NCI-H345 treated with DMSO at 0.1 percent for 48 hours (cell line): ENCODE data around the gene KIAA0319L.

ENCODE experiments used
- DNase-seq: peaks from one replicate; lab custom pipeline; 2025; ENCODE audit not compliant: unreplicated experiment; lab: John Stamatoyannopoulos, UW

Gene KIAA0319L

DNA sequence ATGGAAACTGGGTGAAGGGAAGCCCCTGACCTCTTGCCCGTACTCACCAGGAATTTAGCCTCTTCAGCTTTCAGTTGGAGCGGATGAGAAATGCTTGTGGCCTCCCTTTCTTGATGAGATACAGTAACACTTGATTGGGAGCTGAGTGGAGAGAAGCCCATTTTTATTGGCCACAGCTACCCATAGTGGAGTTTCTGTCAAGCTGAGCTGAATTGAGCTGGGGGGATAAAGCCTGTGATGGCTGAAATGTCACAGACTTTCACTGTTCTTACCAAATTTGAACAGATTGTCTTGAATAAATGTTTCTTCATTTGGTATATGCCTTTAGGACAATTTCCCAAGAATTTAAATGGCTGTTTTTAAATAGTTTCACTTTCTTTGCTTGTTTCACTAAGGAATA is 162.8 kb downstream of the KIAA0319L start:
- no peak for DNase-seq

DNA sequence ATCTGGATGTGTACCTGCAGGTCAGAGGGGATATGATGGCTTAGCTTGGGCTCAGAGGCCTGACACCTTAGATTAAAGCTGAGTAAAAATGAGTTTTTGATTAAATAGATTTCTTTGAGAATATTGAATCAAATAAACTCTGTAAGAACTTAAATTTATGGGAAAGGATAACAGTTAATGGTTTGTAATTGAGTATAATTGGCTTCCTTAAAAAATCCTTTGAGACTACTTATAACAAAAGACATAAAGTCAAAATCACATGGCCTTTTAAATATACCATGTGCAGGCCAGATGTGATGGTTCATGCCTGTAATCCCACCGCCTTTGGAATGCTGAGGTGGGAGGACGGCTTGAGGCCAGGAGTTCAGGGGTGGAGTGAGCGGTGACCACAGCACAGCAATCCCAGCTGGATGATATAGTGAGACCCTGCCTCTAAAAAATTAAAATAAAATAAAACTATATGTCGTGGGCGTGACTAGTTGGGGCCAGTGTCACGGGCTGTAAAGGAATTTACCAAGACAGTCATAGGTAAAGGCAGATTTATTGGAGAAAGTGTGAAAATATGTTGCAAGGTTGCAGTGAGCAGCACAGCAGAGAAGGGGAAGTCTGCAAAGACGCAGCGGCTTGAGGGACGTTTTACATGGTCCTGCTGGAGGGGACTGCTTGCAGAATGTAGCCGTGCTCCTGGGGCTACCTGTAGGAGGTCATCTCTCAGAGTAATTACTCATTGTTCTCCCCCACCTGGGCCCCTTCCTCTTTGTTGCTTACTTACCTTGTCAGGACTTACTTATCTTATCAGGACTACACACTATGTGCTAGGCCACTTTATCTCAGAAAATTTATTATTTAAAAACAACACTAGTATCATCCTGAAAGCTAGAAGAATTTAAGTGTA is 166.4 kb downstream of the KIAA0319L start:
- no peak for DNase-seq

DNA sequence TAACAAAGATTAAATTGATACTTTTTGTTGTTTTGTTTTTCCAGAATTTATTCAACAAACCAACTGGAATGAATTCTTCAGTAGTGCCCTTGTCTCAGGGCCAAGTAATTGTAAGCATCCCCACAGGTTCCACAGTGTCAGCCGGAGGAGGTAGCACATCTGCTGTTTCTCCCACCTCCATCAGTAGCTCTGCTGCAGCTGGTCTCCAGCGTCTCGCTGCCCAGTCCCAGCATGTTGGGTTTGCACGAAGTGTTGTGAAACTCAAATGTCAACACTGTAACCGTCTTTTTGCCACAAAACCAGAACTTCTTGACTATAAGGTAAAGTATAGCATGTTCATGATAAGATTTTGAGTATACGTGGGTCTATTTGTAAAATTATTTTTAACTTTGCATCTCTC is 170.2 kb downstream of the KIAA0319L start:
- DNase-seq, result no peak

DNA sequence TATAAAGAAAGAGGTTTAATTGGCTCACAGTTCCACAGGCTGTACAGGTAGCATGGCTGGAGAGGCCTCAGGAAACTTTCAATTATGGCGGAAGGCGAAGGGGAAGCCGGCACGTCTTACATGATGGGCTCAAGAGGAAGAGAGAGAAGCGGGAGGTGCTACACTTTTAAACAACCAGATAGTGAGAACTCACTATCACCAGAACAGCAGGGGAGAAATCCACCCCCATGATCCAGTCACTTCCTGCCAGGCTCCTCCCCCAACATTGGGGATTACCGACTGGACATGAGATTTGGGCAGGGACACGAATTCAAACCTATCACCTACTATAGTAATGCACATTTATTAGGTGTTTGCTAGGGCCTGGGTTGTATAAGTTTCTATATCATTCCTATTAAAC is 170.9 kb downstream of the KIAA0319L start:
- DNase-seq, result no peak
